Activated CD4-positive, alpha-beta T cell treated with anti-CD3 and anti-CD28 coated beads, Interleukin-10, Interleukin-2, amounts not matched to agents 100 ng/mL and 50 ng/mL, durations not matched to agents 16 hours and 8 hours (primary cell): ENCODE results near the gene CCDC167.

Experiments
- DNase-seq: peaks from one replicate; pipeline ENCODE4 v3.0.0-alpha.2; 2020

CCDC167 gene

GRCh38 chr6:37487591-37488380 is 11.9 kb downstream of the CCDC167 start:
- no peak for DNase-seq

GRCh38 chr6:37486121-37486839 is 13.4 kb downstream of the CCDC167 start:
- DNase-seq = no peak

DNA sequence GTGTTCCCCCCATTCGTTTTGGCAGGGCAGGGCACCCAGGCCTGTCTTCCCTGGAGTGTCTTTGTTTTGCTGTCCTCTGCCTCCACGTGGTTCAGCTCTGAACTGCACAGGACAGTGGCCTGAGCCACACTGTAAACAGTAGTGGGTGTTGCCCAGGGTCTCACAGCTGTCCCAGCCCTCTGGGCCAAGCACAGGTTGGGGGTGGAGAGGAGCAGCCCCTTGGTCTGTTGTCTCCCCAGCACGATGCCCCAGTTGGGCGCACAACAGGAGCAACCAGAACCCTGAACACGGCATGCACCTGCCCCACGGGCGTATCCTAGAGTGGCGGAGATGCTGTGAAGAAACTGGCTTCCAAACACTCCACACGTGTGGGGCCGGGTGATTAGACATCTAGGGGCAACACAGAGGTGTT is 14.4 kb downstream of the CCDC167 start:
- DNase-seq = no peak

DNA sequence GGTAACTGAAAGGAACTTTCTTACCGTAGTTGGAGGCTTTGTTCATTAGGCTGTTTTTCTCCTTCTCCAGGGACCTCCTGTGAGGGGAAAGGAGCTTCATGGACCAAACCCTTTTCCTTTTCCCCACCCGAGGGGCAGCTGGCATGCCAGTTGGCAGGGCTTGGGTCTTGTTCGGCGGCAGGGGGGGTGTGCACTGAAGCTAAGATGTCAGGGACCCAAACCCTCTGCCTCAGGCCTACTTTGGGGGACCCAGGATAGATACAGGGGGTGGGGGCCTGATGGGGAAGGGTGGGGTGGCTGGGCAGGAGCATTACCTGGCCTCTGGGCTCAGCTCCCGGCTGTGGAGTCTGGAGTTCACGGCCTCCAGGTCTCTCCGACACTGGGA is 14.9 kb downstream of the CCDC167 start:
- no peak for DNase-seq

GRCh38 chr6:37483917-37484785 is 15.5 kb downstream of the CCDC167 start:
- DNase-seq = peak; percentile 69

DNA sequence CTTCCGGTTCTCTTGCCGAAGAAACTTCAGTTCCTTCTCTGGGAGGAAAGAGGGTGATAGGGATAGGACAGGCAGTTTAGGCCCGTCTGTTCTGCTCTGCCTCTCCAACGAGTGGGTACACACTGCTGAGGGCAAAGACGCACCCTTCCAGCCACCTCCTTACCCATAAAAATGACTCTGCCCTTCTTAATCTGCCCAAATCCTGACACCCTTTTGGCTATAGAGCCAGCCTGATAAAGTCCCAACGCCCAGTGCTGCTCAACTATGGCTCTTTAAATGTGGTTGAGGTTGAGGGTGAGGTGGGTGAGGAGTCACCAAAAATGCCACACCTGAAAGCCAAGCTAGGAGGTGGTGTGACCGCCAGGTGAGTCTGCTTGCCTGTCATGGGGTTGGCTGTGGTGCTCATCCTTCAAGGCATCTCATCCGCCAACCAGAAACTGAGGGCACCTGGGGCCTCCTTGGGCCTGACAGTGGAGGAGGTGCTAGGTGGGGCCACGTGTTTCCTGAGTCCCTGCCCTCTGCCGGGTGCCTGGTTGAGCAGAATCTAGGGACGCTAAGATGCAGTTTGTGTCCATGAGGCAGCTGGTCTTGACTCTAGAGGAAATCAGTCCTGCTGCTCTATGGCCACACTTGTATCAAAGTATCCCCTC is 16.3 kb downstream of the CCDC167 start:
- no peak for DNase-seq

DNA sequence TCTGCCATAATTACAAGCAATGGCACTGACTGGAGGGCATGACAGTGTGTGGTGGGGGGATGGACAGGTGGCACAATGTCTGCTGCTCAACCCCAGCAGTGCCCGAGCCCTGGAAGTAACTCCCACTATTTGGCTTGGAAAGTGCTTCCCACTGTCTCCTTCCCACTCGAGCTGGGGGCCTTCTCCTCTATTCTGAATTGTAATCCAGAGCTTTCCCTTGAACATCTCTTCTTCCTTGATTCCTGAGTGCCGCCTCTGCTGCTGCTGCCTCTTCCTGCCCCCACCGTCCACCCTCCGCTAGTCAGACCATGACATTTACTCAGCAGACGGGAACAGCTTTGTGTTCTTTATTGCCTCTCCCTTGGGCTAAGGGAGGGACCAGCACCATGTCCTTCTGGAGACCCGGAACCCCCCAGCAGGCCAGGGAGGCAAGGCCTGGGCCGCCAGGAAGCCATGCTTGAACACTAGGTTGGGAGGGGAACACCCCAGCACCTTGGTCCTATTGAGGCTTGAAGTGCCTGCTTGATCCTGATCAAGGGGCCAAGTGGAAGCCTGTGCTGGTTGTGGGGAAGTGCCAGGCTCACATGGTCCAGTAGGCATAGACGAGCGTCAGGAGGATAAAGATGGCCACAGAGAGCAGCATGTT is 17.0 kb downstream of the CCDC167 start:
- DNase-seq = no peak

- DNase-seq = no peak
Observed at GRCh38 chr6:37481711-37482605, 17.7 kb downstream of the CCDC167 start.

DNA sequence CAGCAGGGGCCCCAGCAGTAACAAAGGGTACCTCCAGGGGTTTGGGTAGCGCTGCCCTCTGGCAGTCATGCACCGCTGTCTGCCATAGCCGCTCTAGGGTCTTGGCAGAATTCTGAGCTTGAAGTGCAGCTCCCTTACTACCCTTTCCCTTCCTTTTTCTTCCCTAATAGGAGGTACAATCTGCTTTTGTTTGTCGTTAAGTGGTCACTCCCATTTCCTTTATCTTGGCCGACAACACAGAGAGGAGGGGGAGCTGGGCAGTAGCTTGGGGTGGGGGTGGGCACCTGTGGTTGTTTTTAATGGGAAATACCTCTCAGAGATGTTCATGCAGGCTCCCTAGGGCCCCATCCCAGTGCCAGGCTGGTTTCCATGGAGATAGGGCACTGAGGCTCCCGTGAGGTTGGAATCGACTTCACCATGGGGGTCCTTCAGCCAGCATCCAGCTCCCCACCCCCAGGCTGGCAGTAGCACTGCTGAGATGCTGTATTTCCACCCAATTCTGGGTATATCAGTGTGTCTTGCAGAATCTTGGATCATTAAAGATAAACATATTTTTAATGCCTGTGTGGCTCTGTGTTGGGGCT is 18.6 kb downstream of the CCDC167 start:
- DNase-seq = no peak

DNA sequence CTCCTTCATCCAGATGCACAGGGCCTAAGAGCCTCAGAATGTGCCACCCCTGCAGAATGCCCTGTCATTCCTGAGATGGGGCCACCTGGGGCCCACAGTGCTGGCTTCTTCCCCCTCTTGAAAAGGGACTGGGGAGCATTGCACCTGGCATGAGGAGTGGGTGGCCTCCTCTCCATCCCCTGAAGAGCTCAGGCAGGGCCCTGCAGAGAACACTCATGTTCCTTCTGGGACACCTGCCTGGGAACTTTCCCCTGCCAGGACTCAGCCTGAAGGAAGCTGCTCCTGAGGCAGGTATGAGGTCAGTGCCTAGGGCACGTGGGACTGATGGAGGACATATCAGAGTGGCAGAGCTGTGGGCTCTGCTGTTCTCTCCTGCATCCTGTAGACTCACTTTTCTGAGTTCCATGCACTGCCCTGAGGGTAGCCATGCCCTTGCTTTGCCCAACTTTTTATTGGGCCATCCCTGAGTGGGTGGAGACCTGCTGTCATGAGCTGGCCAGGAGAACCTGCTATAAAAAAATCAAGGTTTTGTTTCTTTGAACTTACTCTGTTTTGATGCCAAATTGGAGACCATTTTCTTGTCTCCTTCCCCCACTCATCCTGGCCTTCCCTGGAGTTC is 19.5 kb downstream of the CCDC167 start:
- DNase-seq = no peak

GRCh38 chr6:37479266-37479854 is 20.3 kb downstream of the CCDC167 start:
- no peak for DNase-seq

DNA sequence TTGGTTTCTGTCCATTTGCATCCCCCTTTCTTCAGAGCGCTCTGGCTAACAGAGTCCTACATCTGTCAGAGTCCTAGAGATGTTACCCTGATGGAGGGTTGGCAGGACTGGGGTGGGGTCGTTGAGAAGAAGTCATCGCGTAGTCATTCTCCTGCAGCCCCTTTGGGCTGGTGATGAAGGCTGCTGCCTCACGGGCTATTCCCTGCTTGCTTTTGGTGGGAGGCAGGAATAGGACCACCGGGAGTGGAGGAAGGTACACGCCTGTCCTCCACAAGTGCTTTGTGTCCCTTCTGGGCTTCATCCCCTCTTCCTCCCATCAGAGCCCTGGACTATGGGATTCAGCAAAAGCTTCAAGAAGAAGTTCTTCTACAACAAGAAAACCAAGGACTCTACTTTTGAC is 20.9 kb downstream of the CCDC167 start:
- DNase-seq = no peak

- no peak for DNase-seq
Observed at GRCh38 chr6:37477656-37478435, 21.8 kb downstream of the CCDC167 start.

DNA sequence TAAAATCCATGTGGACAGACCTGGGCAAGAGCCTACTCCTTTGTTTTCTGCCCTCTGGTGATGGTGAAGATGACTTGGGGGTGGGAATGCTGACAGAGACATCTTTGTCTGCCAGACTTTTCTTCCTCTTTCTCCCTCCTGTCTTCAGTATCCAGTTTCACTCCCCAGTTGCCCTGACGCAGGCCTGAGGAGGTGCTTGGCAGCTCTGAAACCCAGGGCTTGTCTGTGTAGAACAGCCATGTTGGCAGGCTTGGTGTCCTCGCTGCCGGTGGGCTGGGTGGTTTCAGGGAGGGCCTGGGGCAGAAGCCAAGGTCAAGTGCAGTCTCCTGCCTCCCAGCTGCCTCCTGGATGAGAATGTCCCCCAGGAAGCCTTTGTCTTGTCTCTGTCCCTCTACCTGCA is 22.5 kb downstream of the CCDC167 start:
- no peak for DNase-seq

GRCh38 chr6:37474316-37474715 is 25.4 kb downstream of the CCDC167 start:
- no peak for DNase-seq

DNA sequence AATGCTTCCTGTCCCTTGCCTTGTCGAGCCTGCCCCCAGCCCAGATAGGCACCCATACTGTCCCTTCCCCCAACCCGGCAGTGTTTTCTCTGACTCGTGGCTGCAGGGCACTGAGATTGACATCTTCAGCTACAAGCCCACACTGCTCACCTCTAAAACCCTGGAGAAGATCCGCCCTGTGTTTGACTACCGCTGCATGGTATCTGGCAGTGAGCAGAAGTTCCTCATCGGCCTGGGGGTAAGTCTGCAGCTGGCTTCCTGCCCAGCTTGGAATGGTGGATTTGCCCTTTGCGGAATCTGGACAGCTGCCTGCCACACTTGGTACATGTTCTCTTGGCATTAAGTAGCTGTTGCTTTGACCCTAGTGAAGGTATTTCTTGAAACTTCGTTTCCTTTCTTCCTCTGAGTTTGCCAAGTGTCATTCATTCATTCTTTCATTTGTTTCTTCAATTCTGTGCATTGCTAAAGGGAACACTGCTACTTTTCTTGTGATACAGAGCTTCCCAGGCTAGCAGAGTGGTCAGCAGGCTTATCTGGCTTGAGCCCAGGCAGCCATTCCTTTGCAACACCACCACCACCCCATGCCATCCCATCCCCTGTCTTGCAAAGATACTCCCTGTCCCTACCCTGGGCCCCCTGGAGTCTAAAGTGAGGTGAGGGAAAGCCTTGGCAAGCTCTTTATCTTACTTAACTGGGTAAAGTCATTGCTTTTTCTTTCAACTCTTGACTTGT is 26.2 kb downstream of the CCDC167 start:
- no peak for DNase-seq

GRCh38 chr6:37467718-37468117 is 32.0 kb downstream of the CCDC167 start:
- DNase-seq = no peak

- no peak for DNase-seq
Observed at GRCh38 chr6:37463110-37463509, 36.6 kb downstream of the CCDC167 start.

DNA sequence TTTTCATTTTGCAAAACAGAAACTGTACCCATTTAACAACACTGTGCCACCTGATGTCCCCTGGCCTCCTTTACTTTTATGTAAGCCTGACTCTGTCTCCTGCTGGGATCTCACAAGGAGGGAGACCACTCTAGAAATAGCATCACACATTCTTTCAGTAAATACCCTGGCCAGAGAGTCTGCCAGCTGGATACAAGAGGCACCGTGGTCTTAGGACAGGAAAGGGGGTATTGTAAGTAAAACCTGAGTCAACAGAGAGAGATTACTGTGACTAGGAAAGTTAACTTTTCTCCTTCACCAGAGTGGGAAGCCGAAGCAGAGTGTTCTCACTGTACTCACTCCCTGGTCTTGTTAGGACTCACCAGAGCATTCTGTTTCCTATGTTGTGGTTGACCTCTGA is 38.9 kb downstream of the CCDC167 start:
- no peak for DNase-seq
